H9 (cell line): ENCODE data around the gene SOX8. TPM values are rescaled to one million over a fixed set of nuclear protein-coding genes. Genes with fewer than 3 reads are reported as not detected.

ENCODE experiments used
- DNase-seq: peaks from one replicate; pipeline ENCODE4 v3.0.0-alpha.2; 2017
- H2AFZ ChIP-seq: one replicate; pipeline ENCODE4 v1.6.1; 2013; ENCODE audit warnings: mild to moderate bottlenecking, low read length, control low read depth, moderate library complexity
- H2AK5ac ChIP-seq: 2 replicates; pipeline ENCODE4 v1.6.1; 2013; ENCODE audit warnings: low read length, control low read depth, mixed read lengths; ENCODE audit not compliant: insufficient read length
- H2BK120ac ChIP-seq: one replicate; pipeline ENCODE4 v1.6.1; 2013; ENCODE audit warnings: low read depth, mild to moderate bottlenecking, low read length, control low read depth, inconsistent platforms; ENCODE audit not compliant: poor library complexity, severe bottlenecking
- H2BK12ac ChIP-seq: 2 replicates; pipeline ENCODE4 v1.6.1; 2013; ENCODE audit warnings: low read length, control low read depth, mixed read lengths, low read depth; ENCODE audit not compliant: insufficient read length
- H2BK15ac ChIP-seq: 2 replicates; pipeline ENCODE4 v1.6.1; 2013; ENCODE audit warnings: low read depth, low read length, control low read depth
- H2BK20ac ChIP-seq: one replicate; pipeline ENCODE4 v1.6.1; 2013; ENCODE audit warnings: low read depth, mild to moderate bottlenecking, low read length, control low read depth, inconsistent platforms; ENCODE audit not compliant: poor library complexity, severe bottlenecking
- H2BK5ac ChIP-seq: 2 replicates; pipeline ENCODE4 v1.6.1; 2013; ENCODE audit warnings: low read length, control low read depth, mixed read lengths; ENCODE audit not compliant: insufficient read length
- H3K14ac ChIP-seq: 2 replicates; pipeline ENCODE4 v1.6.1; 2013; ENCODE audit warnings: low read length, control low read depth; ENCODE audit not compliant: insufficient read depth
- H3K18ac ChIP-seq: 2 replicates; pipeline ENCODE4 v1.6.1; 2013; ENCODE audit warnings: low read depth, mild to moderate bottlenecking, mixed read lengths, low read length, control low read depth; ENCODE audit not compliant: insufficient read length
- H3K23ac ChIP-seq: 2 replicates; pipeline ENCODE4 v1.6.1; 2013; ENCODE audit warnings: low read length, control low read depth, mixed read lengths, low read depth; ENCODE audit not compliant: insufficient read length
- H3K23me2 ChIP-seq: 2 replicates; pipeline ENCODE4 v1.6.1; 2013; ENCODE audit warnings: low read depth, mild to moderate bottlenecking, mixed read lengths, low read length, control low read depth; ENCODE audit not compliant: insufficient read length, poor library complexity, severe bottlenecking
- H3K27ac ChIP-seq: 2 replicates; pipeline ENCODE4 v1.5.1; 2013; ENCODE audit warnings: low read length, control low read depth, mixed read lengths, low read depth; ENCODE audit not compliant: insufficient read length
- H3K27me3 ChIP-seq: 2 replicates; pipeline ENCODE4 v1.6.1; 2013; ENCODE audit warnings: low read length, control low read depth, inconsistent platforms; ENCODE audit not compliant: insufficient read depth
- H3K4ac ChIP-seq: 2 replicates; pipeline ENCODE4 v1.6.1; 2013; ENCODE audit warnings: low read depth, mild to moderate bottlenecking, control low read depth, inconsistent platforms, low read length, moderate library complexity
- H3K4me1 ChIP-seq: 2 replicates; pipeline ENCODE4 v1.6.1; 2013; ENCODE audit warnings: low read length, control low read depth, inconsistent platforms; ENCODE audit not compliant: insufficient read depth
- H3K4me2 ChIP-seq: 2 replicates; pipeline ENCODE4 v1.6.1; 2013; ENCODE audit warnings: low read length, control low read depth, mixed read lengths; ENCODE audit not compliant: insufficient read length, insufficient read depth
- H3K56ac ChIP-seq: 2 replicates; pipeline ENCODE4 v1.6.1; 2013; ENCODE audit warnings: low read depth, mild to moderate bottlenecking, mixed read lengths, low read length, control low read depth; ENCODE audit not compliant: insufficient read length
- H3K79me1 ChIP-seq: 2 replicates; pipeline ENCODE4 v1.6.1; 2013; ENCODE audit warnings: low read depth, mild to moderate bottlenecking, moderate library complexity, low read length, control low read depth, inconsistent platforms; ENCODE audit not compliant: insufficient read depth, poor library complexity, severe bottlenecking
- H3K79me2 ChIP-seq: 2 replicates; pipeline ENCODE4 v1.6.1; 2013; ENCODE audit warnings: low read length, control low read depth, inconsistent platforms; ENCODE audit not compliant: insufficient read depth
- H3K9ac ChIP-seq: 2 replicates; pipeline ENCODE4 v1.6.1; 2013; ENCODE audit warnings: low read length, control low read depth, mixed read lengths; ENCODE audit not compliant: insufficient read length; ENCODE audit errors: extremely low read depth
- H3K9me3 ChIP-seq: one replicate; pipeline ENCODE4 v1.6.1; 2013; ENCODE audit warnings: low read depth, low read length, inconsistent platforms; ENCODE audit not compliant: control insufficient read depth
- H3T11ph ChIP-seq: one replicate; pipeline ENCODE4 v1.6.1; 2013; ENCODE audit warnings: mild to moderate bottlenecking, low read length, control low read depth, inconsistent platforms
- H4K20me1 ChIP-seq: one replicate; pipeline ENCODE4 v1.6.1; 2013; ENCODE audit not compliant: control insufficient read depth, insufficient read length, insufficient read depth
- H4K5ac ChIP-seq: 2 replicates; pipeline ENCODE4 v1.6.1; 2013; ENCODE audit warnings: low read depth, mild to moderate bottlenecking, mixed read lengths, low read length, control low read depth; ENCODE audit not compliant: insufficient read length
- H4K8ac ChIP-seq: replicated peaks from 2 replicates; pipeline ENCODE4 v1.6.1; 2013; ENCODE audit warnings: low read length, control low read depth, mixed read lengths, low read depth; ENCODE audit not compliant: insufficient read length
- H4K91ac ChIP-seq: 2 replicates; pipeline ENCODE4 v1.6.1; 2013; ENCODE audit warnings: low read depth, mild to moderate bottlenecking, moderate library complexity, mixed read lengths, low read length, control low read depth; ENCODE audit not compliant: insufficient read length
- H3K27ac Mint-ChIP-seq, 3 experiments: 2 replicates in 2 of 3; 3 replicates in 1 of 3; pipeline ENCODE4 v1.8.0; 2020 to 2021; ENCODE audit warnings: mixed read lengths in 3 of 3, mild to moderate bottlenecking in 1 of 3, moderate library complexity in 1 of 3
- H3K27me3 Mint-ChIP-seq: 2 replicates; pipeline ENCODE4 v1.8.0; 2021; ENCODE audit warnings: low read depth, mild to moderate bottlenecking, moderate library complexity, mixed read lengths
- H3K36me3 Mint-ChIP-seq, 3 experiments: 2 replicates in 2 of 3; 3 replicates in 1 of 3; pipeline ENCODE4 v1.8.0; 2020 to 2021; ENCODE audit warnings: low read depth in 3 of 3, mixed read lengths in 3 of 3; ENCODE audit not compliant: insufficient read depth in 1 of 3
- H3K4me1 Mint-ChIP-seq, 2 experiments: 2 replicates each; pipeline ENCODE4 v1.8.0; 2020; ENCODE audit warnings: mixed read lengths in 2 of 2
- H3K4me3 Mint-ChIP-seq, 2 experiments: 2 replicates in 1 of 2; 3 replicates in 1 of 2; pipeline ENCODE4 v1.8.0; 2020 to 2021; ENCODE audit warnings: mild to moderate bottlenecking in 2 of 2, mixed read lengths in 2 of 2, moderate library complexity in 1 of 2
- H3K9me3 Mint-ChIP-seq, 2 experiments: 2 replicates in 1 of 2; 3 replicates in 1 of 2; pipeline ENCODE4 v1.8.0; 2020; ENCODE audit warnings: mild to moderate bottlenecking in 2 of 2, mixed read lengths in 2 of 2, moderate library complexity in 1 of 2
- WGBS: extraction: QIAGEN DNeasy Blood & Tissue Kit; methylation state at CpG from one replicate; pipeline ENCODE4 v1.1.7; 2013; ENCODE audit warnings: missing lambda C conversion rate, low lambda C conversion rate, mixed read lengths; ENCODE audit not compliant: insufficient read length; ENCODE audit errors: extremely low coverage; 5-methylcytosine and 5-hydroxymethylcytosine counted together
- total RNA-seq: library from RNA; stranded (reverse); gene quantifications from 2 replicates; pipeline ENCODE4 v1.2.1, GENCODE V29; 2021
- TF ChIP-seq, protein P1 (sequence below): fragments of 200-600 bp; sonication (generic); conservative IDR thresholded peaks from 3 replicates; pipeline ENCODE4 v1.8.0; 2021; ENCODE audit warnings: antibody characterized with exemption, mild to moderate bottlenecking

Gene SOX8
- total RNA-seq, 1 experiment from 2014 or later, result 8.9 TPM

DNA sequence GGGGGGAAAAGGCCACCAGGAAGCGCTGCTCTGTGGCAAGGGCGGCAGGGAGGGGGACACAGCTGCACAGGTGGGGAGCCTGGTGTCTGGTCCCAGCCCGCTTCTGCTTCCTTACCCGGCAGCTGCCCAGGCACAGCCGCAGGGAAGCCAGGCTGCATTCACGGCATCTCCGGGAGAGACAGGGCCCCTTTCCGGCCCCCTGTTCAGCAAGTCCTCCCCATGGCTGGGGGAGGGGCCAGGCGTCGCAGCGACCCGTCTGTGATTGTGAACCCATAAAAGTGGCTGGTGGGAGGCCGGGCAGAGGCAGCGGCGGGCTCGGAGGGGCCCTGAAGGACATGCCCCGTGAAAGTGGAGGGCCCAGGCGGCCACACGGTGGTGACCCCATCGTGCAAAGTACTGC is 28.7 kb downstream of the SOX8 start:
- no peak overlapping the region for H3K27ac ChIP-seq
- TF ChIP-seq, protein P1, sequence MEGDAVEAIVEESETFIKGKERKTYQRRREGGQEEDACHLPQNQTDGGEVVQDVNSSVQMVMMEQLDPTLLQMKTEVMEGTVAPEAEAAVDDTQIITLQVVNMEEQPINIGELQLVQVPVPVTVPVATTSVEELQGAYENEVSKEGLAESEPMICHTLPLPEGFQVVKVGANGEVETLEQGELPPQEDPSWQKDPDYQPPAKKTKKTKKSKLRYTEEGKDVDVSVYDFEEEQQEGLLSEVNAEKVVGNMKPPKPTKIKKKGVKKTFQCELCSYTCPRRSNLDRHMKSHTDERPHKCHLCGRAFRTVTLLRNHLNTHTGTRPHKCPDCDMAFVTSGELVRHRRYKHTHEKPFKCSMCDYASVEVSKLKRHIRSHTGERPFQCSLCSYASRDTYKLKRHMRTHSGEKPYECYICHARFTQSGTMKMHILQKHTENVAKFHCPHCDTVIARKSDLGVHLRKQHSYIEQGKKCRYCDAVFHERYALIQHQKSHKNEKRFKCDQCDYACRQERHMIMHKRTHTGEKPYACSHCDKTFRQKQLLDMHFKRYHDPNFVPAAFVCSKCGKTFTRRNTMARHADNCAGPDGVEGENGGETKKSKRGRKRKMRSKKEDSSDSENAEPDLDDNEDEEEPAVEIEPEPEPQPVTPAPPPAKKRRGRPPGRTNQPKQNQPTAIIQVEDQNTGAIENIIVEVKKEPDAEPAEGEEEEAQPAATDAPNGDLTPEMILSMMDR, result no peak
- no peaks in the 10 kb centered on the region for H3K79me1 ChIP-seq
- H3K23me2 ChIP-seq, result no peaks in the 10 kb centered on the region
- no peaks in the 10 kb centered on the region for H3K79me2 ChIP-seq
- H3K4me2 ChIP-seq, result no peak overlapping the region
- H3K27ac Mint-ChIP-seq, result no peak overlapping the region
- no peaks in the 10 kb centered on the region for H3K4me1 ChIP-seq
- no peak overlapping the region for H3K18ac ChIP-seq
- DNase-seq, result no peak
- no peak overlapping the region for H2AFZ ChIP-seq
- no peak overlapping the region for H3K9ac ChIP-seq
- H2AK5ac ChIP-seq, result no peak overlapping the region
- no peak overlapping the region for H2BK5ac ChIP-seq
- no peak overlapping the region for H2BK20ac ChIP-seq
- no peaks in the 10 kb centered on the region; a peak in 1 of 5 replicates for H3K9me3 Mint-ChIP-seq
- H2BK120ac ChIP-seq, result no peak overlapping the region
- no peak overlapping the region for H3K23ac ChIP-seq
- H4K20me1 ChIP-seq, result no peaks in the 10 kb centered on the region
- H3K4me3 Mint-ChIP-seq, result no peak overlapping the region
- no peak overlapping the region for H2BK12ac ChIP-seq
- no peak overlapping the region for H2BK15ac ChIP-seq
- H4K5ac ChIP-seq, result no peak overlapping the region
- peaks cover 0 to 3% of the 10 kb centered on the region in 2 experiments; a peak in 1 of 4 replicates for H3K4me1 Mint-ChIP-seq
- no peak overlapping the region for H3K56ac ChIP-seq
- H4K8ac ChIP-seq, result no peak overlapping the region
- H3K27me3 Mint-ChIP-seq, result peaks cover 4% of the 10 kb centered on the region; the same call in 1 of the 2 replicates
- H3T11ph ChIP-seq, result no peak overlapping the region
- no peak overlapping the region for H3K4ac ChIP-seq
- H3K36me3 Mint-ChIP-seq, result no peaks in the 10 kb centered on the region
- no peaks in the 10 kb centered on the region for H3K9me3 ChIP-seq
- WGBS, result no CpG with 5 or more reads among the region's 20 CpGs
- no peak overlapping the region for H3K14ac ChIP-seq
- no peaks in the 10 kb centered on the region for H3K27me3 ChIP-seq
- H4K91ac ChIP-seq, result no peak overlapping the region
